Mesothelial cell of epicardium (in vitro differentiated cells): ENCODE results near the gene RTP2. TPM values are rescaled to one million over a fixed set of nuclear protein-coding genes. Genes with fewer than 3 reads are reported as not detected.
A peak's percentile ranks its signal among the peaks of the same experiment; 100 is the strongest.

Source experiments
- DNase-seq, 2 experiments: peaks; one replicate each; pipeline ENCODE4 v3.0.0; 2021; ENCODE audit warnings: low spot score in 2 of 2; ENCODE audit not compliant: unreplicated experiment in 2 of 2
- H3K27ac Mint-ChIP-seq: 2 replicates; pipeline ENCODE4 v1.8.0; 2021; ENCODE audit warnings: mixed read lengths
- H3K27me3 Mint-ChIP-seq: 2 replicates; pipeline ENCODE4 v1.8.0; 2021; ENCODE audit warnings: low read depth, mixed read lengths
- H3K36me3 Mint-ChIP-seq: 2 replicates; pipeline ENCODE4 v1.8.0; 2021; ENCODE audit warnings: mixed read lengths
- H3K4me1 Mint-ChIP-seq: 2 replicates; pipeline ENCODE4 v1.8.0; 2021; ENCODE audit warnings: mixed read lengths
- H3K4me3 Mint-ChIP-seq: 2 replicates; pipeline ENCODE4 v1.8.0; 2021; ENCODE audit warnings: mild to moderate bottlenecking, moderate library complexity, mixed read lengths
- H3K9me3 Mint-ChIP-seq: 2 replicates; pipeline ENCODE4 v1.8.0; 2021; ENCODE audit warnings: mixed read lengths
- CTCF ChIP-seq: fragments of 200-600 bp; sonication (generic); IDR thresholded peaks from one replicate; pipeline ENCODE4 v1.5.0; 2021; ENCODE audit warnings: antibody characterized with exemption; ENCODE audit not compliant: unreplicated experiment
- total RNA-seq: library from RNA; stranded (reverse); gene quantifications from 3 replicates; pipeline ENCODE4 v1.2.1, GENCODE V29; 2021

The RTP2 gene
- total RNA-seq, 1 donor from 2014 or later, result not detected

DNA sequence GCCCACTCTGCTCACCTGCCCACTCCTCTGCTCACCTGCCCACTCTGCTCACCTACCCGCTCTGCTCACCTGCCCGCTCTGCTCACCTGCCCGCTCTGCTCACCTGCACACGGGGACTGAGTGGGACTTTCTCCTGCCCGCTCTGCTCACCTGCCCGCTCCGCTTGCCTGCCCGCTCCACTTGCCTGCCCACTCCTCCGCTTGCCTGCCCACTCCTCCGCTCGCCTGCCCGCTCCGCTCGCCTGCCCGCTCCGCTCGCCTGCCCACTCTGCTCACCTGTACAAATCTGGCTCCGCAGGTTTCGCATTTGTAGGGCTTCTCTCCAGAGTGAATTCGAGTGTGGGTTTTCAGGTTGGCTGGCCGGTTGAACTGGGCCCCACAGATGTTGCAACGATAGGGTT, 22.9 kb upstream of the RTP2 start:
- Mint-ChIP-seq H3K27me3 (no peaks in the 10 kb centered on the region), H3K36me3 (peaks cover 65% of the 10 kb centered on the region)
- no peak for TF ChIP-seq CTCF

GRCh38 chr3:187722206-187722612, 19.9 kb upstream of the RTP2 start:
- DNase-seq, result no peak
- Mint-ChIP-seq H3K4me1 (no peaks in the 10 kb centered on the region), H3K36me3 (peaks cover 52% of the 10 kb centered on the region), H3K27ac (no peak overlapping the region), H3K9me3 (no peaks in the 10 kb centered on the region), H3K4me3 (no peak overlapping the region), H3K27me3 (no peaks in the 10 kb centered on the region)
- peak; percentile 55 for TF ChIP-seq CTCF

More for the DNA sequence above, 22.9 kb upstream of the RTP2 start:
- no peak for DNase-seq
- Mint-ChIP-seq H3K4me3 (no peak overlapping the region), H3K9me3 (no peaks in the 10 kb centered on the region), H3K4me1 (no peaks in the 10 kb centered on the region), H3K27ac (no peak overlapping the region)

DNA sequence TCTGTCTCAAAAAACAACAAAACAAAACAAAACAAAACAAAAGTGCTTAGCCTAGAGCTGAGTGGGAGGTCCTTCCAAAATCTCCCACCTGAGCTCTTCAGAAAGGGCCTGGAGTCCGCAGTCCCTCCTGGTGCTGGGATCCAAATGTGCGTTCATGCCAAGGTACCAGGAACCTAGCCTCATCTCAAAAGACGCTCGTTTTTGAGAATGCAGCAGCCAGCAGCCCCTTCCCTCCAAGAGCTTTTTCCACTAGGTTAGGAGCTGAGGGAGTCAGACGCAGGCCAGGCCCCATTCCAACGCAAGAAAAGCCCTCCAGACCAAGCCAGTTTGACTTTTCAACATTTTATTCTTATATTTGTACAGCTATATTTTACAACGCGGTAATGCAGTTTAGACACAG, 18.7 kb upstream of the RTP2 start:
- no peak for TF ChIP-seq CTCF
- Mint-ChIP-seq H3K27ac (no peak overlapping the region), H3K4me3 (no peak overlapping the region), H3K9me3 (no peaks in the 10 kb centered on the region), H3K27me3 (no peaks in the 10 kb centered on the region), H3K4me1 (no peaks in the 10 kb centered on the region), H3K36me3 (peaks cover 44% of the 10 kb centered on the region)
- no peak for DNase-seq

GRCh38 chr3:187720337-187720670, 17.9 kb upstream of the RTP2 start:
- H3K27ac Mint-ChIP-seq, result no peak overlapping the region
- H3K4me3 Mint-ChIP-seq, result no peak overlapping the region
- peaks cover 40% of the 10 kb centered on the region for H3K36me3 Mint-ChIP-seq
- no peaks in the 10 kb centered on the region for H3K27me3 Mint-ChIP-seq
- DNase-seq, result no peak
- TF ChIP-seq CTCF, result no peak
- no peaks in the 10 kb centered on the region for H3K4me1 Mint-ChIP-seq
- no peaks in the 10 kb centered on the region for H3K9me3 Mint-ChIP-seq

GRCh38 chr3:187719628-187720336, 17.4 kb upstream of the RTP2 start:
- no peak overlapping the region for H3K4me3 Mint-ChIP-seq
- H3K27me3 Mint-ChIP-seq, result peaks cover under 1% of the 10 kb centered on the region
- no peaks in the 10 kb centered on the region for H3K4me1 Mint-ChIP-seq
- no peak for DNase-seq
- H3K36me3 Mint-ChIP-seq, result peaks cover 36% of the 10 kb centered on the region
- H3K9me3 Mint-ChIP-seq, result no peaks in the 10 kb centered on the region
- no peak for TF ChIP-seq CTCF
- H3K27ac Mint-ChIP-seq, result no peak overlapping the region

- Mint-ChIP-seq H3K4me3 (no peak overlapping the region), H3K36me3 (peaks cover 28% of the 10 kb centered on the region), H3K27me3 (peaks cover 4% of the 10 kb centered on the region), H3K9me3 (no peaks in the 10 kb centered on the region), H3K27ac (no peak overlapping the region), H3K4me1 (no peaks in the 10 kb centered on the region)
- DNase-seq, result no peak
- TF ChIP-seq CTCF, result no peak
Observed at GRCh38 chr3:187718802-187719201, 16.4 kb upstream of the RTP2 start.
